GM19099 (cell line): ENCODE data around the gene TMEM63C.

Source experiments
- POLR2A ChIP-seq: IDR thresholded peaks from 3 replicates; pipeline ENCODE4 v1.6.1; 2011; ENCODE audit warnings: low read depth; ENCODE audit not compliant: insufficient read length; ENCODE audit errors: extremely low read depth

Gene TMEM63C

GRCh38 chr14:77178656-77179055 lies 2.9 kb upstream of the TMEM63C start:
- no peak for TF ChIP-seq POLR2A

- TF ChIP-seq POLR2A: no peak
Measured at GRCh38 chr14:77180726-77181602, 634 bp upstream of the TMEM63C start.

GRCh38 chr14:77183896-77184295 lies 2.3 kb downstream of the TMEM63C start:
- TF ChIP-seq POLR2A: no peak

GRCh38 chr14:77184396-77185092 lies 2.9 kb downstream of the TMEM63C start:
- TF ChIP-seq POLR2A: no peak

- TF ChIP-seq POLR2A: no peak
Measured at GRCh38 chr14:77185093-77185465, 3.5 kb downstream of the TMEM63C start.

- TF ChIP-seq POLR2A: no peak
Measured at GRCh38 chr14:77186911-77187648, 5.5 kb downstream of the TMEM63C start.

GRCh38 chr14:77187649-77188012 lies 6.0 kb downstream of the TMEM63C start:
- TF ChIP-seq POLR2A: no peak

GRCh38 chr14:77189479-77189878 lies 7.9 kb downstream of the TMEM63C start:
- no peak for TF ChIP-seq POLR2A

- no peak for TF ChIP-seq POLR2A
Measured at GRCh38 chr14:77190977-77191376, 9.4 kb downstream of the TMEM63C start.

- no peak for TF ChIP-seq POLR2A
Measured at GRCh38 chr14:77194706-77195105, 13.1 kb downstream of the TMEM63C start.

- TF ChIP-seq POLR2A: no peak
Measured at GRCh38 chr14:77195766-77196165, 14.2 kb downstream of the TMEM63C start.

- TF ChIP-seq POLR2A: no peak
Measured at GRCh38 chr14:77197988-77198387, 16.4 kb downstream of the TMEM63C start.

- TF ChIP-seq POLR2A: no peak
Measured at GRCh38 chr14:77198561-77198960, 17.0 kb downstream of the TMEM63C start.

GRCh38 chr14:77199590-77199989 lies 18.0 kb downstream of the TMEM63C start:
- TF ChIP-seq POLR2A: no peak

- no peak for TF ChIP-seq POLR2A
Measured at GRCh38 chr14:77200406-77200985, 18.9 kb downstream of the TMEM63C start.
